GM23248 (cell line): Measurements from ENCODE around the gene TNFRSF21.

Experiments
- EZH2 ChIP-seq: fragments of 200-600 bp; sonication (generic); IDR thresholded peaks from 2 replicates; pipeline ENCODE4 v1.6.1; 2018; ENCODE audit warnings: antibody characterized with exemption, mild to moderate bottlenecking; ENCODE audit not compliant: insufficient read depth, poor library complexity, severe bottlenecking
- EZH2phosphoT487 ChIP-seq: fragments of 200-600 bp; sonication (generic); IDR thresholded peaks from 2 replicates; pipeline ENCODE4 v1.6.1; 2018; ENCODE audit warnings: antibody characterized with exemption, moderate library complexity, mild to moderate bottlenecking, low read depth; ENCODE audit not compliant: insufficient read depth

DNA sequence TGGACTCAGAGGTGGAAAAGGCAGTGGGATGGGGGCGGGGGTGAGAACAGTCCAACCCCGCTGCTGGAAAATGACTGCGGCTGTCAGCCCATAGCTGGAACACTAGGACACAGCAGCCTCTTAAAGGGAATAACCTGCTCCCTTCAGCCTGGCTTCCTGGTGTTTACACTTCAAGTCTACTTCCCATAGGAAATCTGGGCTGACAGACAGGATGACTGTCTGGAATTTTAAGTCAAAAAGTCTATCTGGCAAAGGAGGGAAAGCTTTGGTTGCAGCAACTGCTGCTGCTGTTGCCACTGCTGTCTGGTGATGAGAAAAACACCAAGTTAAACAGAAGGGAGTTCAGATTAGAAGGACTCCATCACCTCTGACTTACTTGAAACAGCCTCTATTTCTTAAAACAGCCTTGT lies 44.9 kb downstream of the TNFRSF21 start:
- no peak for TF ChIP-seq EZH2
- TF ChIP-seq EZH2phosphoT487: no peak
